ENCODE measurements around the gene GCM1.

The GCM1 gene, protein sequence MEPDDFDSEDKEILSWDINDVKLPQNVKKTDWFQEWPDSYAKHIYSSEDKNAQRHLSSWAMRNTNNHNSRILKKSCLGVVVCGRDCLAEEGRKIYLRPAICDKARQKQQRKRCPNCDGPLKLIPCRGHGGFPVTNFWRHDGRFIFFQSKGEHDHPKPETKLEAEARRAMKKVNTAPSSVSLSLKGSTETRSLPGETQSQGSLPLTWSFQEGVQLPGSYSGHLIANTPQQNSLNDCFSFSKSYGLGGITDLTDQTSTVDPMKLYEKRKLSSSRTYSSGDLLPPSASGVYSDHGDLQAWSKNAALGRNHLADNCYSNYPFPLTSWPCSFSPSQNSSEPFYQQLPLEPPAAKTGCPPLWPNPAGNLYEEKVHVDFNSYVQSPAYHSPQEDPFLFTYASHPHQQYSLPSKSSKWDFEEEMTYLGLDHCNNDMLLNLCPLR

DNA sequence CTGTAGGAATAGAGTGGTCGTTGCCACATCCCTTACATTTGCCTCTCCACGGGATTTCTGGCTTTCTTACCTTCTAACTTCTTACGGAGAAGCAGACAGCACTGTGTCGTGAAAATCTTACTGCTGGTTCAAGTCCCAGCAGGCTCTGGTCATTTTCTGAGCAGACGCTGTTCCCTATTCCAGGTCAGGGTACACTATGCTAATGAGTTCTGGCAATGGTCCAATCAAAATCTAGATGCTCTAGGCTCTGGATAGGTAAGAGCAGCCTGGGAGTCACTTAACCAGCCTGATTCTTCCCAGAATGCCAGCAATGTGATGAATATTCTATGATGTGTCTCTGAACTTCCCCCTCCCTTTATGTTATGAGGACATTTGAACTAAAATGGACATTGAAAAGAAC, at the start of gene GCM1:
GCM1 (minus strand) TSS at position 158 of the 400 bp plus-strand sequence. CDS start 3,209 bp downstream, outside the sequence.
- no peak for DNase-seq (ENCODE audit: low spot score in 2 of 2)
- Mint-ChIP-seq H3K27ac (no peak within 1 kb of the TSS), H3K4me1 (no peaks in the 10 kb centered on the region), H3K36me3 (no peaks in the 10 kb centered on the region), H3K9me3 (no peaks in the 10 kb centered on the region), H3K4me3 (no peak within 1 kb of the TSS)
- no peak for ATAC-seq

DNA sequence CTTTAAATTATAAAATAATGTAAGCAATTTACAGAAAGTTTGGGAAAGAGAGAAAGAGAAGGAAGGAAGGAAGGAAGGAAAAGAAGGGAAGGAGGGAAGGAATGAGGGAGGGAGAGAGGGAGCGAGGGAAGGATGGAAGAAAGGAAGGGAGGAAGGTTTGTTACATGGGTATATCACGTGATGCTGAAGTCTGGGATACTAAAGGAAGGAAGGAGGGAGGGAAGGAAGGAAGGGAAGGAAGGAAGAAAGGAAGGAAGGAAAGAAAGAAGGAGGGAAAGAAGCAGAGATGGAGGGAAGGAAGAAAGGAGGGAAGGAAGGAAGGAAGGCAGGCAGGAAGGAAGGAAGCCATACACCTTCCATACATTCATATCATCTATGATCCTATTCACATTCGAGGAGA, 48.9 kb upstream of the GCM1 start:
- Mint-ChIP-seq H3K27ac (no peak overlapping the region), H3K9me3 (no peaks in the 10 kb centered on the region), H3K4me3 (no peak overlapping the region), H3K36me3 (no peaks in the 10 kb centered on the region), H3K4me1 (peaks cover 6% of the 10 kb centered on the region)
- no peak for ATAC-seq
- DNase-seq (ENCODE audit: low spot score in 2 of 2) = no peak

- no peaks in the 10 kb centered on the region for H3K9me3 Mint-ChIP-seq
- H3K36me3 Mint-ChIP-seq = no peaks in the 10 kb centered on the region
- ATAC-seq = no peak
- DNase-seq (ENCODE audit: low spot score in 2 of 2) = no peak
- no peak overlapping the region for H3K27ac Mint-ChIP-seq
- no peaks in the 10 kb centered on the region for H3K4me1 Mint-ChIP-seq
- no peak overlapping the region for H3K4me3 Mint-ChIP-seq
These were observed 46.4 kb upstream of the GCM1 start for GRCh38 chr6:53195048-53195447.

DNA sequence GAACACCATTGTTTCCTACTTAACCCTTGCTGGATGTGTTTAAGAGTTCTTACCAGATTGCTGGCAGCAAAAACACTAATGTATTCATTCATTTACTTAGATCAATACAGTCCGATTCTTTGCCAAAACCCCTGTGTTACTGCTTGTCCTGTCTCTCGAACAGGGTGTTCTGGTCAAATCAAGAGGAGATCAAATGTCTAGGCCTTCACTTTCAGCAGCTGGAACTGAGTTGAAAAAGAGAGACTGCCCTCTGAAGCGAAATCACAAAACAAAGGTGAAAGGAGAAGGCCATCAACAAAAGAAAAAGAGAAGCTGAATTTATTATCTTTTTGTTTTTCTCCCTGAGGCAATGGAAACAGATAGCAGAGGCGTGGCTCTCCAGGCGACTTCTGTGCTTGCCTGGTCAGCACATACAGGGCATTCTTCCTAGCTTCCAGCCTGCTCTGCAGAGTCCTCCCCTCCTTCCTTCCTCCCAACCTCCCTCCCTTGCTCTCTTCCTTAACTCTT, 44.1 kb upstream of the GCM1 start:
- H3K4me3 Mint-ChIP-seq = no peak overlapping the region
- H3K9me3 Mint-ChIP-seq = no peaks in the 10 kb centered on the region
- H3K4me1 Mint-ChIP-seq = peaks cover 9% of the 10 kb centered on the region

GRCh38 chr6:53189554-53189953, 40.9 kb upstream of the GCM1 start:
- H3K36me3 Mint-ChIP-seq = no peaks in the 10 kb centered on the region
- ATAC-seq (no peak), DNase-seq (ENCODE audit: low spot score in 2 of 2) (no peak)
- no peaks in the 10 kb centered on the region for H3K9me3 Mint-ChIP-seq
- H3K4me3 Mint-ChIP-seq = no peak overlapping the region
- peaks cover 9% of the 10 kb centered on the region for H3K4me1 Mint-ChIP-seq
- no peak overlapping the region for H3K27ac Mint-ChIP-seq

More for the DNA sequence above, 44.1 kb upstream of the GCM1 start:
- H3K36me3 Mint-ChIP-seq = no peaks in the 10 kb centered on the region
- H3K27ac Mint-ChIP-seq = no peak overlapping the region
- DNase-seq (ENCODE audit: low spot score in 2 of 2) (no peak), ATAC-seq (no peak)

- Mint-ChIP-seq H3K27ac (no peak overlapping the region), H3K36me3 (no peaks in the 10 kb centered on the region), H3K4me3 (peak overlapping the region; percentile 21), H3K4me1 (peaks cover 9% of the 10 kb centered on the region), H3K9me3 (no peaks in the 10 kb centered on the region)
- no peak for DNase-seq (ENCODE audit: low spot score in 2 of 2)
- ATAC-seq = no peak
These were observed 40.2 kb upstream of the GCM1 start for GRCh38 chr6:53188833-53189232.

DNA sequence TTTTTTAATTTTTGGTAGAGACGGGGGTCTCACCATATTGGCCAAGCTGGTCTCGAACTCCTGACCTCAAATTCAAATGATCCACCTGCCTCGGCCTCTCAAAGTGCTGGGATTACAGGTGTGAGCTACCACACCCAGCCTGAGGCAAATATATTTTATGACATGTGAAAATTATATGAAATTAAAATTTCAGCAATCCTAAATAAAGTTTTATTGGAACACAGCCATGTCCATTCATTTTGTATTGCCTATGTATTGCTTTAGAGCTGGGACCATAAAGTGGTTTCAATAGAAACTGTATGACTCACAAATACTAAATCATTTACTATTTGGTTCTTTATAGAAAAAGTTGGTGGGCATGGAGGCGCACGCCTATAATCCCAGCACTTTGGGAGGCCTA, 32.0 kb upstream of the GCM1 start:
- Mint-ChIP-seq H3K27ac (no peak overlapping the region), H3K36me3 (no peaks in the 10 kb centered on the region), H3K4me1 (peaks cover 5% of the 10 kb centered on the region)

GRCh38 chr6:53179961-53180651, 31.5 kb upstream of the GCM1 start:
- no peaks in the 10 kb centered on the region for H3K36me3 Mint-ChIP-seq
- H3K4me3 Mint-ChIP-seq = no peak overlapping the region
- H3K27ac Mint-ChIP-seq = peak overlapping the region; percentile 18
- no peak for DNase-seq (ENCODE audit: low spot score in 2 of 2)
- H3K9me3 Mint-ChIP-seq = no peaks in the 10 kb centered on the region
- H3K4me1 Mint-ChIP-seq = peaks cover 5% of the 10 kb centered on the region
- no peak for ATAC-seq

More for the DNA sequence above, 32.0 kb upstream of the GCM1 start:
- Mint-ChIP-seq H3K9me3 (no peaks in the 10 kb centered on the region), H3K4me3 (no peak overlapping the region)
- no peak for ATAC-seq
- DNase-seq (ENCODE audit: low spot score in 2 of 2) = no peak

DNA sequence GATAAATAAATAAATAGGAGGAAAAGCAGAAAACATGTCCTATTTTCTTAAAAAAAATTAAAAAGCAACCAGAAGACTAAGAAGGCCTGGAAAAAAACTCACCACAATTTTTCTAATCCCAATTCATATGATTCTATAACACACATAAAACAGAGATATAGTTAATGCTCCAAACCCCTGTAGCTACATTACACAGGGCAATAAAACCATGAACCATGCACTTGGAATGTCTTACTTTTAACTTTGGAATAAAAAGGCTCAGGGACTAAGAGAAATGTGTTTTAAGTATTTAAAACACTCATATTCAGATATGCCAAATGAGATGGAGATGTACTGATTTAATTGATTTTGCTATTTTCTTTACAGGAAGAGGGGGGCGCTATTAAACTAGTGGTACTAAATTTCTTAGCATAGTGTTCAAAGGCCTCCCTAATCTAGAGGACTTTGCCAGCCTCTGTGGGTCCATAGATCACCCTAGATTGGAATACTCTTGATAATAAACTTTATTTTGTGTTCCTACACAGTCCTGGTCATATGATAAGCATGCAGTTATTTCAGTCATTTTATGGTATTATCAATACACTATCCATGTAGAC, 30.3 kb upstream of the GCM1 start:
- no peak overlapping the region for H3K27ac Mint-ChIP-seq
- no peak for ATAC-seq
- no peak for DNase-seq (ENCODE audit: low spot score in 2 of 2)
- H3K4me1 Mint-ChIP-seq = peaks cover 5% of the 10 kb centered on the region
- H3K9me3 Mint-ChIP-seq = no peaks in the 10 kb centered on the region
- no peak overlapping the region for H3K4me3 Mint-ChIP-seq
- H3K36me3 Mint-ChIP-seq = no peaks in the 10 kb centered on the region

DNA sequence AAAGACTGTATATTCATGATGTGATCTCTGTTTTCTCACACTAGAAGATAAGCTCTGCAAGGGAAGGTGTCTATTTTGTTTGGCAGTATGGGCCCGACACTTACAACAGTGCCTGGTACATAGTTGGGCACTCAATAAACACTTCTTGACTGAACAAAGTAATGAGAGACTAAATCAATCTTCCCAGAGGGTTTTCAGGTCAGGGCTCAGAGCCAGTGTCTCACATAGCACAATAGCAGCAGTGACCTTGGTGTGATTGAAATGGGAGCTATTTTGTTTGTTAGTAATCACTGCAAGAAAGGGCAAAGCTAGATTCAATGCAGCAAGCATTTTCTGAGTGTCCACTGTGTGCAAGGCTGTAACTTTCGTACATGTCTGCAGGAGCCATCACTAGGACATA, 26.4 kb upstream of the GCM1 start:
- peaks cover 4% of the 10 kb centered on the region for H3K4me1 Mint-ChIP-seq
- ATAC-seq (no peak), DNase-seq (ENCODE audit: low spot score in 2 of 2) (no peak)
- H3K27ac Mint-ChIP-seq = no peak overlapping the region
- H3K4me3 Mint-ChIP-seq = no peak overlapping the region
- H3K9me3 Mint-ChIP-seq = no peaks in the 10 kb centered on the region
- no peaks in the 10 kb centered on the region for H3K36me3 Mint-ChIP-seq

DNA sequence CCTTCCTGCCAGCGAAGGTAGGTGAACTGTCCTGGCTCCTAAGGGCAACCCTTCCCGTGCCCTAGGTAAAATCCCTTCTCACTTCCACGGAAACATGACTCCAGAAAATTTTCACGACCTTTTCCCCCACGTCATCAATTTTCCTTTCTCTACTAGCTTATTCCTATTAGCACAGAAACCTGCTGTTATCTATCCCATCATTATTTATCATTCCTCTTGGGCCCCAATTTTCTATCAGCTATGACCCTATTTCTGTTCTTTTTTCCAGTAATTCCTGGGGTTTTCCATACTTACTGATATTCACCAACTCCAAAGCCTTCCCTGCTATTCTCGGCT, 23.8 kb upstream of the GCM1 start:
- DNase-seq (ENCODE audit: low spot score in 2 of 2) = no peak
- ATAC-seq = peak; percentile 12
- H3K27ac Mint-ChIP-seq = no peak overlapping the region
- H3K4me1 Mint-ChIP-seq = no peaks in the 10 kb centered on the region
- no peak overlapping the region for H3K4me3 Mint-ChIP-seq
- no peaks in the 10 kb centered on the region for H3K36me3 Mint-ChIP-seq
- no peaks in the 10 kb centered on the region for H3K9me3 Mint-ChIP-seq

GRCh38 chr6:53171605-53172467, 23.2 kb upstream of the GCM1 start:
- Mint-ChIP-seq H3K36me3 (no peaks in the 10 kb centered on the region), H3K27ac (no peak overlapping the region), H3K4me3 (no peak overlapping the region), H3K9me3 (no peaks in the 10 kb centered on the region), H3K4me1 (no peaks in the 10 kb centered on the region)
- ATAC-seq = peak; percentile 92
- peak; percentile 97 to 98 for DNase-seq (ENCODE audit: low spot score in 2 of 2)

DNA sequence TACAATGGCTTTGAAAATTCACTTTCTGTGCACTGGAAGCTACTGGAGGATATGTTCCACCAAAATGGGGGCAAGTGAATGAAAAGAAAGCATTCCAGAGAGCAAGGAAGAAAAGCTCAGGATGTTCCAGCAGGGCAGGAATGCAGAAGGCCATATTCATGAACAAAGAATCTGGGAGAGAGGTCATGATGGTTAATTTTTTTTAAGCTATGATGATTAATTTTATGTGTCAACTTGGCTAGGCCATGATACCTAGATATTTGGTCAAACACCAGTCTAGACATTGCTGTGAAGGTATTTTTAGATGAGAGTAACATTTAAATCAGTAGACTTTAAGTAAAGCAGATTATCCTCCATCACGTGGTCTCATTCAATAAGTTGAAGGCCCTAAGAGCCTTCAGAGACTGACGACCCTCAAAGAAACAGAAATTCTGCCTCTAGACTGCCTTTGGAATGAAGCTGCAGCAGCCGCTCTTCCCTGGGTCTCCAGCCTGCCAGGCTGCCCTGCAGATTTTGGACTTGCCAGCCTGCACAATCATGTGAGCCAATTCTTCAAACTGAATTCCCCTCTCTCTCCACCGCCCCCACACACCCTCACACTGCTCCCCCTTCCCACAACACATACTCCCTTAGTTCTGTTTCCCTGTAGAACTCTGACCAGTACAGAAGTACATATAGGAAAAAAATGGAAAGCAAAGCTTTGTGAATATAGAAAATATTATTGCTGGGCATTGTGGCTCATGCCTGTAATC, 20.1 kb upstream of the GCM1 start:
- Mint-ChIP-seq H3K27ac (no peak overlapping the region), H3K36me3 (no peaks in the 10 kb centered on the region), H3K9me3 (no peaks in the 10 kb centered on the region), H3K4me1 (no peaks in the 10 kb centered on the region), H3K4me3 (no peak overlapping the region)
- no peak for ATAC-seq
- DNase-seq (ENCODE audit: low spot score in 2 of 2) = no peak

- Mint-ChIP-seq H3K4me3 (no peak overlapping the region), H3K27ac (no peak overlapping the region), H3K9me3 (no peaks in the 10 kb centered on the region), H3K36me3 (no peaks in the 10 kb centered on the region), H3K4me1 (peaks cover 7% of the 10 kb centered on the region)
- DNase-seq (ENCODE audit: low spot score in 2 of 2) (no peak), ATAC-seq (no peak)
These were observed 16.7 kb upstream of the GCM1 start for GRCh38 chr6:53165293-53165692.
